Measurements from ENCODE around the gene PAX5.

The PAX5 gene

GRCh38 chr9:37017546-37017945 is 16.5 kb downstream of the PAX5 start:
- no peak overlapping the region for H3K4me3 ChIP-seq (ENCODE audit: low read depth, low read length)
- peaks cover 52% of the 10 kb centered on the region for H3K27me3 ChIP-seq (replicated peaks)
- H3K27ac ChIP-seq = no peak overlapping the region
- DNase-seq = no peak
- no peak for TF ChIP-seq CTCF (IDR thresholded peaks at IDR 0.05; ENCODE audit: low read depth, low read length, missing control alignments)
- in situ Hi-C loops (cut with HindIII; ENCODE audit: low pct_ligation_motif_present, low sequenced_read_pairs) = no loop called here
- H3K36me3 ChIP-seq (replicated peaks) = no peaks in the 10 kb centered on the region

DNA sequence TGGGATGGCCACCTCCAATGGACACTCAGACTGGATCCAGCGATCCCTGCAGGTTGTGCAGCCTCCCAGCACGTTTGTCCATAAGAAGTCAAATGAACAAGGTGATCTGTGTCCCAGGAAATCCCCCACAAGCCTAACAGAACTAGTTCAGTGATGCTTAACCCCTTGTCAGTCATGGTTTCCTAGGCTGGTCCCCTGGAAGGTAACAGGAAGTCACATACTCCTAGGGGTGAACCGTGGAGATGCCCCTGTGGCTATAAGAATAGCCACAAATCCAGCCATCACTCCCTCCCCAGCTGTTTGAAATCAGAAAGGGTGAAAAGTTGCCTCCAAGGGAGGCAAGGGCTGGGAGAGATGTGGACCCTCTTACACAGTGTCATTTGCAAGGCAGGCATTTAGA is 22.5 kb downstream of the PAX5 start:
- Histone ChIP-seq H3K27me3 (replicated peaks) (peaks cover 32% of the 10 kb centered on the region), H3K4me3 (ENCODE audit: low read depth, low read length) (no peak overlapping the region), H3K27ac (no peak overlapping the region), H3K36me3 (replicated peaks) (no peaks in the 10 kb centered on the region)
- DNase-seq = no peak
- in situ Hi-C loops (cut with HindIII; ENCODE audit: low pct_ligation_motif_present, low sequenced_read_pairs) = no loop called here
- no peak for TF ChIP-seq CTCF (IDR thresholded peaks at IDR 0.05; ENCODE audit: low read depth, low read length, missing control alignments)

DNA sequence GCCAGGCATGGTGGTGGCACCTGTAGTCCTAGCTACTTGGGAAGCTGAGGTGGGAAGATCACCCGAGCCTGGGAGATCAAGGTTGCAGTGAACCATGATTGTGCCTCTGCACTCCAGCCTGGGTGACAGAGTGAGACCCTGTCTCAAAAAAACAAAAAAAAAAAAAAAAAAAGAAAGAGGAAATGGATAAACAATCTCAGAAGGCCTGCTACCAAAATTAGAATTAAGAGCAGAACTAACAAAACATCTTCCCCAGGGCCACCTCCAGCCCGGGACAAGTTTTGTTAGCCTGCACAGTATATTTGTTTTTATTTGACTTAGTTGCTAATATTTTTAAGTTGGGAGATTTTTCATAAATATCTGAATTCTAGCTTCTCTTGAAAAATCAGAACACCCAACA is 23.1 kb downstream of the PAX5 start:
- Histone ChIP-seq H3K36me3 (replicated peaks) (no peaks in the 10 kb centered on the region), H3K27ac (no peak overlapping the region), H3K4me3 (ENCODE audit: low read depth, low read length) (no peak overlapping the region), H3K27me3 (replicated peaks) (peaks cover 28% of the 10 kb centered on the region)
- in situ Hi-C loops (cut with HindIII; ENCODE audit: low pct_ligation_motif_present, low sequenced_read_pairs) = no loop called here
- no peak for TF ChIP-seq CTCF (IDR thresholded peaks at IDR 0.05; ENCODE audit: low read depth, low read length, missing control alignments)
- no peak for DNase-seq

DNA sequence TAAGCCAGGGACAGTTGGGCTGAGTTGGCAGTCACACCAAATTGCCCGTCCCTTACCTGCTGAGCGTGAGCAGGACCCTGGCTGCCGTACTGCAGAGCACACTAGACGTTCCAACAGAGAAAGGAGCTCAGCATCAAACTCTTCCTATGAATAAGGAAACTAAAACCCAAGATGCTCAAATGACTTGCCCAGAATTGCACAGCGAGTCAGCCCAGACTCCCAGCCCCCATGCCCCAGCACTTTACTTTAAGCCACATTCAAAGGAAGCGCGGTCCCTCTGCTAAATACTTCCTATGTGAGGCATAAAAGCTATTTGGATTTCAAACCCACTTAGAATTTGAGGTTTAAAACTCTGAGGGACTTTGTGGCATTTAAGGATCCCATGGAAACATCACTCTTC is 23.9 kb downstream of the PAX5 start:
- TF ChIP-seq CTCF (IDR thresholded peaks at IDR 0.05; ENCODE audit: low read depth, low read length, missing control alignments) = no peak
- peaks cover 31% of the 10 kb centered on the region for H3K27me3 ChIP-seq (replicated peaks)
- in situ Hi-C loops (cut with HindIII; ENCODE audit: low pct_ligation_motif_present, low sequenced_read_pairs) = no loop called here
- H3K27ac ChIP-seq = no peak overlapping the region
- H3K36me3 ChIP-seq (replicated peaks) = no peaks in the 10 kb centered on the region
- no peak overlapping the region for H3K4me3 ChIP-seq (ENCODE audit: low read depth, low read length)
- no peak for DNase-seq

- in situ Hi-C loops (cut with HindIII; ENCODE audit: low pct_ligation_motif_present, low sequenced_read_pairs) = no loop called here
- TF ChIP-seq CTCF (IDR thresholded peaks at IDR 0.05; ENCODE audit: low read depth, low read length, missing control alignments) = no peak
- Histone ChIP-seq H3K36me3 (replicated peaks) (no peaks in the 10 kb centered on the region), H3K27ac (no peak overlapping the region), H3K27me3 (replicated peaks) (peaks cover 51% of the 10 kb centered on the region), H3K4me3 (ENCODE audit: low read depth, low read length) (no peak overlapping the region)
- no peak for DNase-seq
These were observed 26.8 kb downstream of the PAX5 start for GRCh38 chr9:37007295-37007694.

GRCh38 chr9:37005517-37006140 is 28.4 kb downstream of the PAX5 start:
- DNase-seq = no peak
- no peak overlapping the region for H3K4me3 ChIP-seq (ENCODE audit: low read depth, low read length)
- in situ Hi-C loops (cut with HindIII; ENCODE audit: low pct_ligation_motif_present, low sequenced_read_pairs) = no loop called here
- TF ChIP-seq CTCF (IDR thresholded peaks at IDR 0.05; ENCODE audit: low read depth, low read length, missing control alignments) = no peak
- no peak overlapping the region for H3K27ac ChIP-seq
- no peaks in the 10 kb centered on the region for H3K36me3 ChIP-seq (replicated peaks)
- peaks cover 61% of the 10 kb centered on the region for H3K27me3 ChIP-seq (replicated peaks)
